Jurkat, Clone E6-1 (cell line): Measurements from ENCODE around the gene CETP.
"Not testable (repeated sequence)": the region's sequence is repeated elsewhere in the genome, so short reads cannot be mapped to it uniquely, and the experiment has no call there.

Experiments used
- DNase-seq: peaks from one replicate; pipeline ENCODE4 v3.0.0-alpha.2; 2011; ENCODE audit warnings: low read depth, low spot score
- H3K4me3 ChIP-seq: 2 replicates; pipeline ENCODE4 v1.5.1; 2011; ENCODE audit warnings: mild to moderate bottlenecking, low read length, control low read depth, moderate library complexity

The CETP gene

DNA sequence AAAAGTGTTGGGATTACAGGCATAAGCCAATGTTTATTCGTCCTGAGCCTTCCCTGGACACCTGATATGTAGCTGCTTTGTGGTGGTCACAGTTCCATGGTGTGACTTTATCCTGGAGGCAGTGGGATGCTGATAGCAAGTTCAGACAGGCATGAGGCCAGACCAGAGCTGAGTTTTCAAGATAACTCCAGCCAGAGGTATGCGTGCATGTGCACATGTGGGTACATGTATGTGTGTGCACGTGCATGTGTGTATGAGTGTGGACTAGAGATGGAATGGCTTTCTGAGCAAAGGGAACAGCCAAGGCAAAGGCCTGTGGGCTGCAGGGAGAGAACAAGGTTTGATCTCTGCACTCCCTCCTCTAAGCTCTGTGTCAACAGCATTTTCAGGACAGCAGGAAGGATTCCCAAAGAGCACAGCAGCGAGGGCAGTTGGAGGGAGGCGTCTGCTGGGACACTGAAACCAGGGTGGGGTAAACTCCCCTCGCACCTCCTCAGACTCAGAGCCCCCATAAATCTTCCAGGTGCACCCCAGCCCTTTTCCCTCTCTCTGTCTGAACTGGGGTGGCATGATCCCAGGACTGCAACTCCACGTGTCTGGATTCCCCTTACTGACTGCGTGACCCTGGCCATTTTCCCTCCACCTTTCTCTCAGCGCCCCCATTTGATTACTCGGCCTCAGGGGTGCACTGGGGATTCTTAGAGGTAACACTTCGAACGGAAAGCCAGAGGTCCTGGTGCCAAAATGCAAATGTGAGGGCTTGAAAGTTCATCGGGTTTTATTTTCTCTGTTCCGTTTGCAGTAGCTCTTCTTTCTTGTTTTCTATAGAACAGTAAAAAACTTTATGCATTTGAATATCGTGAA is 42.9 kb downstream of the CETP start:
- H3K4me3 ChIP-seq, result no peak overlapping the region
- no peak for DNase-seq

DNA sequence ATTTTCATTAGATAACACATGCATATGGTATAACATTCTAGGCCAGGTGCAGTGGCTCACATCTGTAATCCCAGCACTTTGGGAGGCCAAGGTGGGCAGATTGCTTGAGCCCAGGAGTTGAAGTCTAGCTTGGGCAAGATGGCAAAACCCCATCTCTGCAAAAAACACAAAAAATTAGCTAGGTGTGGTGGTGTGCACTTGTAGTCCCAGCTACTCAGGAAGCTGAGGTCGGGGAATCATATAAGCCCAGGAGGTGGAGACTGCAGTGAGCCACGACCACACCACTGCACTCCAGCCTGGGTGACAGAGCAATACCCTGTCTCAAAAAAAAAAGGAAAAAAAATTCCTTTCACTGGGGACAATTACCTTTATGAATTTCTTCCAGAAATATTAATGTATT is 43.8 kb downstream of the CETP start:
- H3K4me3 ChIP-seq, DNase-seq: not testable (repeated sequence)

DNA sequence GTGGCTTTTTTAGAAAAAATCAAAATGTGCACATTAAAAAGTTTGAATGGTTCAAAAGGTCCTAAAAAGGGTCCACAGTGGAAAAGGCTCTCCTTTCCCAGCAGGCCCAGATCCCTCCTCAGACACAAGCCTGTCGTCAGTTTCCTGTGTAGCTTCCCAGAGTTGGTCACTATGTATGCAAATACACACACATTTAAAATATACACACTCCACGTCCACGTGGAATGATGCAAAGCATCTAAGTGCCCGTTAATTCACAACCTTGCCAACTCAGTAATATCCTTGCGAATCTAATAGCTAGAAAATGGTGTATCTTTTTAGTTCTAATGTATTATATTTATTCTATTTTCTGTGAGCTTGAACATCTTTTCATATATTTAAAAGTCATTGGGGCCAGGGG is 45.3 kb downstream of the CETP start:
- H3K4me3 ChIP-seq, result no peak overlapping the region
- DNase-seq, result no peak

DNA sequence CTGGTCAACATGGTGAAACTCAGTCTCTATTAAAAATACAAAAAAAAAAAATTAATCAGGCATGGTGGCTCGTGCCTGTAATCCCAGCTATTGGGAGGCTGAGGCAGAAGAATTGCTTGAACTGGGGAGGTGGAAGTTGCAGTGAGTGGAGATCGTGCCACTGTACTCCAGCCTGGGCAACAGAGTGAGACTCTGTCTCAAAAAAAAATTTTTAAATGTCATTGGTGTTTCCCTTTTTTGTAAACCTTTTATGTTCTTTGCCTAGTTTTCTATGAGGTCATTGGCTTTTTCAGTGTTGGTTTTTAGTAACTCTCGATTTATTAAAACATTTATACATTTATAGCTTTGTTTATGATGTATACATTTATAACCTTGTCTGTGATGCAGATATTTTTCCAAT is 45.8 kb downstream of the CETP start:
- no peak overlapping the region for H3K4me3 ChIP-seq
- DNase-seq, result no peak

DNA sequence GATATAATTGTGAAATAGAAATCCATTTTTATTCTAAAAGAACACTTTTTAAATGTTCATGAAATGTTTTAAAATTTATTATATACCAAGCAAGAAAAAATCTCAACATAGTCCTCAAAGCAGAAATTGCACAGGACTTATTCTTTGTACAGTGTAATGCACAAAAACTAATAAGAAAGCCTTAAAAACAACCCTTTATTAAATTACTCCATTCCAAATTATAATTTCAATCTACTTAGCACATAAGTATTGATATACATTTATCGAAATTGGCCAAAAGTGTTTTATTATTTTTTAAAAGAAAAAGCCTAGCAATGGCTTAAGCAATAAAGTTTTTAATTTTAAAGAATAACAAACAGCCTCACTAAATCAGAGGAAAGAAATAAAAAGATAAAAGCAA is 46.7 kb downstream of the CETP start:
- DNase-seq, result no peak
- no peak overlapping the region for H3K4me3 ChIP-seq

DNA sequence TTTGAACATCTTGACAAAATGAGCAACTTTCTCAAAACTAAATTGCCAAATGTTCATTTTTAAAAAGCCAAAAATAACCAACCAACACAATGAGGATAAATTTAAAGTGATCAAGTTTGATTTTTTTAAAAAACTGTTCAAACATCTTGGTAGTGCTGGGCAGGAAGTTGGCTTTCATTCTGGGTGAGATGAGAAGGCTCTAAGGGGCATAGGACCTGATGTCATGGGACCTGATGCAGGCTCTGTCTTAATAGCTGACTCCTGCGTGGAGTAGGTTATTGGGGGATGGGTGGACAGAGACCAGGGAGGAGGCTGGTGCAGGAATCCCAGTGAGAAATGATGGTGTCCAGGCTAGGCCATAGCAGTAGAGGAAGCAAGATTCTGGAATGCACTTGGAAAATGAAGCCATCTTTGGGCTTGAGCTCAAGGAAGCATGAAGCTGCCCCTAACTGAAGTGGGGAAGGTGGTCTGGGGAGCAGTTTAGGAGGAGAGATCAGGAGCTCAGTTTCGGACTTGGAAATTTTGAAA is 48.0 kb downstream of the CETP start:
- no peak for DNase-seq
- H3K4me3 ChIP-seq, result no peak overlapping the region

DNA sequence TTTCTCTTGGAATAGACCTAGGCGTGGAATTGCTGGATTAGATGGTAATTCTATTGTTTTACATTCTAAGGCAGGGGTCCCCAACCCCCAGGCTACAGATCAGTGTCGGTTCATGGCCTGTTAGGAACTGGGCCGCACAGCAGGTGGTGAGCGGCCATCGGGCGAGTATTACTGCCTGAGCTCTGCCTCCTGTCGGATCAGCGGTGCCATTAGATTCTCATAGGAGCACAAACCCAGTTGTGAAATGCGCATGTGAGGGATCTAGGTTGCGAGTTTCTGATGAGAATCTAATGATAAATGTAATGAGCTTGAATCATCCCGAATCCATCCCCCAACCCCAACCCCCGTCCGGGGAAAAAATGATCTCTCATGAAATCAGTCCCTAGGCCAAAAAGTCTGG is 50.6 kb downstream of the CETP start:
- H3K4me3 ChIP-seq, result no peak overlapping the region
- DNase-seq, result no peak

DNA sequence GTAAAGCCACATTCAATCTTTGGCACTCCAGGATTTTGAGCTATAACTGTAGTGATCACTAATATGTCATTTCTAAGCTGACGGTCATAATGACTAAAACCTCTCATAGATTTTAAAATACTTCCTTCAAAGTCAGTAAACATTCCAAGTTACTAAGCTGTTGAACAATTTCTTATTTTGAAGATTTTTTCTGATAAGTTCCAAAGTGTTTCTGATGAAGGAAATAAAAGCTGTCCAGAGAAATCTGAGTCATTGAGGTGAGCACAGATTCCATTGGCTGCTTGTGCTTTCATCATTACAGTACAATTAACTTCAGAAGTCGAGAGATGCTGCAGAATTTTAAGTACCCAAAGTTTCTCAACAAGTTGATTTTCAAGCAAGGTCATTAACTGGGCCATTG is 51.5 kb downstream of the CETP start:
- no peak overlapping the region for H3K4me3 ChIP-seq
- DNase-seq, result no peak

DNA sequence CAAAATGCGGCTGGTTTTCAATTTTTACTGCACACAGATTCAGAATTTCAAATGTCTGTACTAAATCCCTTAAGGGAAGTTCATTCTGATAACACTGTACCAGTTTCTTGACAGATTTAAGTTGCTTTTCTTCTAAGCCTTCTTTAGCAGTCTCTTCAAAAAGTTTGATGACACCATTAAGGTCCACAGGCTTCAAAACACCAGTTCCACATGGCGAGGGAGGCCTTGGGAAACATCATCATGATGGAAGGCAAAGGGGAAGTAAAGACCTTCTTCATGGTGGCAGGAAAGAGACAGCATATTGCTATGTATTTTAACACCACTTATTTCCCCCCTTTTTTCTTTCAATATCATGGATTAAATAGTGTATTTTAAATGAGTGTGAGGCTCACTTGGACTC is 52.2 kb downstream of the CETP start:
- no peak for DNase-seq
- no peak overlapping the region for H3K4me3 ChIP-seq

DNA sequence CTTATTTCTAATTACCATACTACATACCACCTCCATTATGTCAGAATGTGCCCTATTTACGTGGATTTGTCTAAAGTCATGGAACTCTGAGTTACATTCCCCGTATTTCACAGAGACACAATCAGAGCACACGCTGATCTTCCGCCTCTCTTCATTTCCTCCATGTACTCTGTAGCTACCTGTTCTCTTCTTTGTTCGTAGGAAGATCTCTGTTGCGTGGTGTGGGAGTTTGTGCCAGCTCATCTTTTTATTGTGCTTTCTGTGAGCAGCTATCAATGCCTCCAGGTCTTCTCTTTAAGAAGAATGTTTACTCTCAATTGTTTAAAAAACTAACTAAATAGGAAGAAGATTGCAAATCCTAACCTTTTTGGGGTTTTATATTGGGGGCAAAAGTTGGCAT is 54.6 kb downstream of the CETP start:
- H3K4me3 ChIP-seq, result no peak overlapping the region
- DNase-seq, result no peak

DNA sequence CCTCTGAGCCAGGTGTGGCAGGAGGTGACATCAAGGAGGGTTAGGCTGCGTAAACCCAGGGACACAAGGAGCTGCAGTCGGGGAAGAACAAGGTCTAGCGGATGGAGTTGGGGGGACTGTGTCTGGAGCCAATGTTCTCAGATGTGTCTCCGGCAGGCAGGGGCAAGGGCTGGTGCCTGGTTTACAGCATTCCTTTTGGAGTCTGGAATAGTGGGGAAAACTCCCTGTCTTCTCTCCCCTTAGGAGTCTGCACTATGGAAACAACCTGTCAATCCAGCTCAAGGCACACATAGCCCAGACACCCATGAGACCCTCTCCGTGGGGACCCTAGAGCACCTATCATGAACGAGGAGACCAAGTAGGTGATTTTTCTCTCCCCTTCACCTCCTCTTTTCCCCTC is 55.1 kb downstream of the CETP start:
- H3K4me3 ChIP-seq, result no peak overlapping the region

DNA sequence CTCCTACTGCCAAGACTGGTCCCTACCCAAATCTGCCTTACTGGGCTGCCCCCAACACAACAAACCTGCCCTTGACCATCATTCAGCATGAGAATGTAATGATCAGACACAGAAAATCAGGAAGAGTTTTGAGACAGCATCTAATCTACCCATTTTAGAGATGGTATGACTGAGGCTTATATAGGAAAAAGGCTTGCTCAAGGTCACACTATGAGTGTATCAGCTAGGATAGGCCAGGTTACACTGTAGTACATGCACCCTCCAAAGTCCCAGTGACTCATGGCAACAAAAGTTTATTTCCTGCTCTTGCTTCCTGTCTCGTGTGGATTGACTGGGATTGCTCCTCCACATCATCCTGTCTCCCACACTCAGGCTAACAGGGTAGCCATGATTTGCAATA is 55.5 kb downstream of the CETP start:
- DNase-seq, result no peak
- H3K4me3 ChIP-seq, result no peak overlapping the region

More for the DNA sequence above, 55.1 kb downstream of the CETP start:
- DNase-seq, result no peak

DNA sequence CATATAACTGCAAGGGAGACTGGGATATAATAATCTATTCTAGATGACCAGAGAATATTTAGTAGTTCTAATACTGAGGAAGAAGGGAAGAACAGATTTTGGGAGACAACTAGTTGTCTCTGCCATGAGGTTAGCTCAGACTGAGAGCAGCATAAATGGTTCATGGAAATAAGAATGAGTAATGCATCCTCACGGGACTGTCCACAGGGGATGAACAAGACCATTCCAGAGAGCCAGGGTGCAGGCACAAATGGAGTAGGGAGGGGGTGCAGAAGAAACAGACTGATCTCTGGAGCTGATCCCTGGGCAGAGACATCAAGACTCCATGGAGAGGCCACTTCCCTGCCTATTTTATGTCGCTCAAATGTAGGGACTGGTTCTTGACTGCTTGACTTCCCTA is 58.0 kb downstream of the CETP start:
- no peak for DNase-seq
- H3K4me3 ChIP-seq, result no peak overlapping the region

DNA sequence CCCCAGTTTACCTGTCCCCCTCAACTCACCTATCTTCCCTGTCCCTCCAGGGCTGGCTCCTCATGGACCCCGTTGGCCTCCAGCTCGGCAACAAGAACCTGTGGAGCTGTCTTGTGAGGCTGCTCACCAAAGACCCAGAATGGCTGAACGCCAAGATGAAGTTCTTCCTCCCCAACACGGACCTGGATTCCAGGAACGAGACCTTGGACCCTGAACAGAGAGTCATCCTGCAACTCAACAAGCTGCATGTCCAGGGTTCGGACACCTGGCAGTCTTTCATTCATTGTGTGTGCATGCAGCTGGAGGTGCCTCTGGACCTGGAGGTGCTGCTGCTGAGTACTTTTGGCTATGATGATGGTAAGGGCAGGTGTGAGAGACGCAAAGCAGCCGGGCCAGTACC is 58.9 kb downstream of the CETP start:
- DNase-seq, result no peak
- no peak overlapping the region for H3K4me3 ChIP-seq

DNA sequence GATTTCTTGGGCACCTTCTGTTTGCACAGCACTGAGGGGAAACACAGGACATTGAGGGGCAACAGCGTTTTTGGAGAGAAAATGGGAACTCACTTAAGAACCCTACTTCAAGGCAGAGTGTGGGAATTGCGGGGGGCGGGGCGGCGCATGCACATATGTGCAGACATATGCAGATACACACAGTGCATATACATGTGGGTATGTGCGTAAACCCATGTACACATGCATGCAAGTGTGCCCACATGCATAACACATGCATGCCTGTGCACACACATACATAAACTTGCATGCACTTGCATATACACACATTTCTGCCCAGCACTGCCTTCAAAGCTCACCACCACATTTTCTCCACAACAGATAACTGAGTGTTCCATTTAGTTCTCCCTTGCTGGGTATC is 60.0 kb downstream of the CETP start:
- H3K4me3 ChIP-seq, result no peak overlapping the region
- DNase-seq, result no peak

DNA sequence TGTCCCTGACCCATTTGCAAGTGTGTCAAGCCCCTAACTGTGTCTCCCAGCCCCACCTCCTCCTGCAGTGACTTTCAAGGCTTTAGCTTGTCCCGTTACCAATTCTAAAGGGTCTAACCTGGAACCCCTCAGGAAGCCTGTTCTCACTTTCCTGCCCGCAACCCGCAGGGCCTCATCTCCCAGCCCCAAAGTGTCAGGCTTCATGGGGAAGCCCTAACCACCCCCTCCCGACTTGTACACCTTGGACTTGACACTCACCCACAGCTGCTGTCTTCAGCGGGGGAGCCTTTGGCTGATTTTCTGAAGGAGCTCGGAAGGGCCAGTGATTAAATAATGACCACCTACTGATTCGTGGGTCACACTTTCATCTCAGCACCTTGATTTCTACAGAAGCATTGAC is 60.7 kb downstream of the CETP start:
- H3K4me3 ChIP-seq, result no peak overlapping the region
- DNase-seq, result no peak

DNA sequence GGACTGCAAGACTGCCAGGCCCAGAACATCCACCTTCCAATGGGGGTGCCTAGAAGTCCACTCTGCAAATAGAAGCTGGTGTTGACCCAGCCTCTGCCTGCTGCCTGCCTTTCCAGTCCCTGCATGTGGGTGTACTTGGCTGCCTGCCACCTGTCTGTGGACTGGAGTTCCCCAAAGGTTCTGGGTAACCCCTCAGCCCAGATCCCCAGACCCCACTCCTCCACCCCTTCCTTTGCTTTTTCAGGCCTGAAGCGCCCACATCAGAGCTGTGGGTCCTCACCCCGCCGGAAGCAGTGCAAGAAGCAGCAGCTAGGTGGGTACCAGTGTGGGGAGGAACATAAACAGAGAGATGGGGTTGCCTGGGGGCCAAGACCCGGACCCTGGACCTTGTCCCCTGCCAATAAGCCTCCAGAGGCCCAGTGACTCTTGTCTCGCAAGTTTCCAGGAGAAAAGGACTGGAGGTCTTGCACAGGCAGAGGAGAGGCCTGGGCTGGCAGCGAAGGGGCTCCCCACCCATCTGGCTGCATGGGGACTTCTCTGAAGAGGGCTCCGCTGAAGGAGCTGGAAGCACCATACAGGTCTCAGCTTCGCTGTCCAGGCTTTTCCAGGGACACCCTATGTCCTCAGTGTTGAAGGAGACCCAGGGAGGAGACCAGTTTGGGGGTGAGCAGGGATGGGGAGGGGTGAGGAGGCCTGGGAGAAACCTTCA is 61.9 kb downstream of the CETP start:
- DNase-seq, result peak; percentile 61
- no peak overlapping the region for H3K4me3 ChIP-seq

DNA sequence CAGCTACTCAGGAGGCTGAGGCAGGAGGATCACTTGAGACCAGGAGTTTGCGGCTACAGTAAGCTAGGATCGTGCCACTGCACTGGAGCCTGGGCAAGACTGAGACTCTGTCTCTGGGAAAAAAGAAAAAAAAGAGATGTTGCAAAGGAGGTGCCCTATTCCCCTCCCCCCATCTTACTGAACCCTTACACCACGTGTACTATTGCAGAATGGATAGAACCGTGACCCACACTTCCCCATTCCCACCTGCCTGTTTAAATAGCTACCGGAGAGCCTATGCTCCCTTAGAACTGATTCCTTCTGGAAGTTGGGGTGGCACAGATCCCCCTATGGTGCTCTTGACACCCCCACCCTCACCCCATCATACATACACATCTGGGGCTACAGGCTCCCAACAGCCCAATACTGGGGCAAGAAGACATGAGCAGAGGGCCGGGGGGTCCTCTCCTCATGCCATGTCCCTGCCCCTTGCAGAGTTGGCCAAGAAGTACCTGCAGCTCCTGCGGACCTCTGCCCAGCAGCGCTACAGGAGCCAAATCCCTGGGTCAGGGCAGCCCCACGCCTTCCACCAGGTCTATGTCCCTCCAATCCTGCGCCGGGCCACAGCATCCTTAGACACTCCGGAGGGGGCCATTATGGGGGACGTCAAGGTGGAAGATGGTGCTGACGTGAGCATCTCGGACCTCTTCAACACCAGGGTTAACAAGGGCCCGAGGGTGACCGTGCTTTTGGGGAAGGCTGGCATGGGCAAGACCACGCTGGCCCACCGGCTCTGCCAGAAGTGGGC is 63.3 kb downstream of the CETP start:
- DNase-seq, result no peak
- H3K4me3 ChIP-seq, result no peak overlapping the region

DNA sequence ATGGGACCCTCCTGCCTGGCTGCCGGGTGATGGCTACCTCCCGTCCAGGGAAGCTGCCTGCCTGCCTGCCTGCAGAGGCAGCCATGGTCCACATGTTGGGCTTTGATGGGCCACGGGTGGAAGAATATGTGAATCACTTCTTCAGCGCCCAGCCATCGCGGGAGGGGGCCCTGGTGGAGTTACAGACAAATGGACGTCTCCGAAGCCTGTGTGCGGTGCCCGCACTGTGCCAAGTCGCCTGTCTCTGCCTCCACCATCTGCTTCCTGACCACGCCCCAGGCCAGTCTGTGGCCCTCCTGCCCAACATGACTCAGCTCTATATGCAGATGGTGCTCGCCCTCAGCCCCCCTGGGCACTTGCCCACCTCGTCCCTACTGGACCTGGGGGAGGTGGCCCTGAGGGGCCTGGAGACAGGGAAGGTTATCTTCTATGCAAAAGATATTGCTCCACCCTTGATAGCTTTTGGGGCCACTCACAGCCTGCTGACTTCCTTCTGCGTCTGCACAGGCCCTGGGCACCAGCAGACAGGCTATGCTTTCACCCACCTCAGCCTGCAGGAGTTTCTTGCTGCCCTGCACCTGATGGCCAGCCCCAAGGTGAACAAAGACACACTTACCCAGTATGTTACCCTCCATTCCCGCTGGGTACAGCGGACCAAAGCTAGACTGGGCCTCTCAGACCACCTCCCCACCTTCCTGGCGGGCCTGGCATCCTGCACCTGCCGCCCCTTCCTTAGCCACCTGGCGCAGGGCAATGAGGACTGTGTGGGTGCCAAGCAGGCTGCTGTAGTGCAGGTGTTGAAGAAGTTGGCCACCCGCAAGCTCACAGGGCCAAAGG is 64.4 kb downstream of the CETP start:
- DNase-seq, result no peak
- no peak overlapping the region for H3K4me3 ChIP-seq
